Kidney (tissue), 14 donors: Measurements from ENCODE around the gene THADA. TPM values are rescaled to one million over a fixed set of nuclear protein-coding genes. Genes with fewer than 3 reads are reported as not detected.
"Not testable (repeated sequence)": the region's sequence is repeated elsewhere in the genome, so short reads cannot be mapped to it uniquely, and the experiment has no call there.

ENCODE experiments used
- DNase-seq, 5 donors: peaks; one replicate each; pipeline ENCODE4 v3.0.0-alpha.2; 2013 to 2020
- FAIRE-seq: peaks from 2 replicates; lab custom pipeline; 2012; peaks lifted over from hg19 to GRCh38; lab: Jason Lieb, UNC
- H3K27ac ChIP-seq, 2 donors: one replicate each; pipeline ENCODE4 v1.7.0; 2013; ENCODE audit warnings: low read depth in 2 of 2, low read length in 2 of 2, inconsistent platforms in 1 of 2
- H3K27me3 ChIP-seq: one replicate; pipeline ENCODE4 v1.7.1; 2013; ENCODE audit warnings: low read length, inconsistent platforms; ENCODE audit not compliant: control insufficient read depth, insufficient read depth
- H3K36me3 ChIP-seq, 3 donors: one replicate each; pipeline versions ENCODE4 v1.7.0 to v1.7.1; 2013; ENCODE audit warnings: low read length in 3 of 3, control low read depth in 1 of 3, inconsistent platforms in 1 of 3; ENCODE audit not compliant: insufficient read depth in 3 of 3, control insufficient read depth in 2 of 3
- H3K4me1 ChIP-seq, 3 donors: one replicate each; pipeline versions ENCODE4 v1.7.0 to v1.7.1; 2013; ENCODE audit warnings: low read length in 3 of 3, inconsistent platforms in 1 of 3, low read depth in 1 of 3; ENCODE audit not compliant: control insufficient read depth in 2 of 3, insufficient read depth in 2 of 3
- H3K4me3 ChIP-seq, 3 donors: one replicate each; pipeline versions ENCODE4 v1.7.0 to v1.8.1; 2013; ENCODE audit warnings: low read length in 3 of 3, control low read depth in 1 of 3, inconsistent platforms in 1 of 3
- H3K9ac ChIP-seq, 3 donors: one replicate each; pipeline versions ENCODE4 v1.7.0 to v1.7.1; 2013; ENCODE audit warnings: low read length in 3 of 3, control low read depth in 1 of 3, inconsistent platforms in 1 of 3
- H3K9me3 ChIP-seq, 3 donors: one replicate each; pipeline versions ENCODE4 v1.7.0 to v1.7.1; 2013; ENCODE audit warnings: low read length in 3 of 3, control low read depth in 1 of 3, inconsistent platforms in 1 of 3; ENCODE audit not compliant: control insufficient read depth in 2 of 3, insufficient read depth in 1 of 3
- CTCF ChIP-seq: IDR thresholded peaks from 3 replicates; pipeline ENCODE4 v1.5.1; 2012; ENCODE audit warnings: mild to moderate bottlenecking, moderate library complexity, borderline replicate concordance; ENCODE audit not compliant: insufficient read depth; ENCODE audit errors: extremely low read depth
- intact Hi-C: fragments of 100-400 bp; cut with DNase I; formaldehyde crosslinking; loops from one replicate; pipeline ENCODE4 v1.11.1; 2022
- polyA plus RNA-seq: library from polyadenylated mRNA; stranded (reverse); fragments of 350-450 nt; fragmentation: Illumina TruSeq; extraction: RNeasy Lipid Tissue Mini Kit (QIAGEN cat#74804); gene quantifications from one replicate; pipeline ENCODE4 v1.2.3, GENCODE V29; 2014; ENCODE audit warnings: low read depth, low replicate concordance; ENCODE audit not compliant: insufficient read depth
- total RNA-seq: library from RNA; stranded (reverse); fragmentation: NEBNext Ultra II Directional; extraction: Animal tissue kit (Norgen Biotek cat#: 25700); gene quantifications from one replicate; pipeline ENCODE4 v1.2.1, GENCODE V29; 2021
- donor health status: control.
- donor health status: control.
- donor health status: control.
- donor health status: control.
- donor health status: control.
- donor health status: DM: yes; HTN: yes; CAD: no.
- donor health status: Normal renal cell carcinoma (clear cell type).

THADA gene
- total and polyA plus RNA-seq, 2 donors from 2014 or later = 21.4 to 45.1 TPM

- H3K27me3 ChIP-seq = no peaks in the 10 kb centered on the region
- no peaks in the 10 kb centered on the region for H3K9me3 ChIP-seq
- intact Hi-C loops = no loop called here
- no peak overlapping the region for H3K4me3 ChIP-seq
- no peak for DNase-seq
- peaks cover 5 to 12% (median 6%) of the 10 kb centered on the region in 3 donors for H3K4me1 ChIP-seq
- no peak for TF ChIP-seq CTCF
- no peak for FAIRE-seq
- H3K9ac ChIP-seq = no peak overlapping the region
- H3K27ac ChIP-seq = no peak overlapping the region
- H3K36me3 ChIP-seq = peaks cover 2 to 5% (median 5%) of the 10 kb centered on the region in 3 donors
Observed at GRCh38 chr2:43399098-43399497, 196.7 kb downstream of the THADA start.

DNA sequence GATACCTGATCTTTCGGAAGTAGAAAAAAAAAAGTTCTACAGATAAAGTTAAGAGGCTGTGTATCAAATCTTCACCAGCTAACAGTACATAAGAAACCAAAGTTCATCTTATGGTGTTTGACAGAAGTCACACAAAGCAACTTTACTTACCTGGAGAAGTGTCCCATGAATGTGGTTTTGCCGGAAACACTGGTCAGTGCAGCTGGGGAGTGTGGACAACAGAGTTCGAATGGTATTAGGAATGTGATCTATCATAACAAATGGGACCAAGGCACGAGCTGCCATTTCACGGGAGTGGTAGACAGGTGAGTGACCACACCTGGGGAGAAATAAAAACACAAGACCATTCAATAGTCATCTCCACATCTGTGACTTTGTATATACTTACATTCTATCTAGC lies 198.0 kb downstream of the THADA start:
- intact Hi-C loops = no loop called here
- H3K27ac ChIP-seq = no peak overlapping the region
- DNase-seq (no peak), FAIRE-seq (no peak)
- H3K4me3 ChIP-seq = no peak overlapping the region
- TF ChIP-seq CTCF = no peak
- H3K4me1 ChIP-seq = peaks cover 5 to 12% (median 5%) of the 10 kb centered on the region in 3 donors
- no peaks in the 10 kb centered on the region for H3K27me3 ChIP-seq
- no peak overlapping the region for H3K9ac ChIP-seq
- no peaks in the 10 kb centered on the region for H3K9me3 ChIP-seq
- H3K36me3 ChIP-seq = peaks cover 2 to 5% (median 5%) of the 10 kb centered on the region in 3 donors

- Histone ChIP-seq H3K27ac (no peak overlapping the region), H3K9me3 (no peaks in the 10 kb centered on the region), H3K4me1 (peaks cover 3 to 8% (median 5%) of the 10 kb centered on the region in 3 donors), H3K9ac (no peak overlapping the region), H3K36me3 (peaks cover 2 to 5% (median 5%) of the 10 kb centered on the region in 3 donors), H3K4me3 (no peak overlapping the region), H3K27me3 (no peaks in the 10 kb centered on the region)
- no peak for FAIRE-seq
- no peak for DNase-seq
- intact Hi-C loops = no loop called here
- no peak for TF ChIP-seq CTCF
Observed at GRCh38 chr2:43397411-43397810, 198.4 kb downstream of the THADA start.

- H3K4me1 ChIP-seq, H3K4me3 ChIP-seq, H3K9me3 ChIP-seq, FAIRE-seq, H3K36me3 ChIP-seq, intact Hi-C loops, H3K9ac ChIP-seq, H3K27me3 ChIP-seq, DNase-seq, H3K27ac ChIP-seq: not testable (repeated sequence)
Observed at GRCh38 chr2:43396344-43396743, 199.5 kb downstream of the THADA start.
